Ramos (cell line): ENCODE results near the gene FLT1.

Source experiments
- in situ Hi-C: fragments of 300-500 bp; cut with MboI; formaldehyde crosslinking; loops from one replicate; pipeline ENCODE4 v1.14.3; 2022; ENCODE audit warnings: low sequenced_read_pairs; ENCODE audit not compliant: unreplicated experiment

FLT1 gene

DNA sequence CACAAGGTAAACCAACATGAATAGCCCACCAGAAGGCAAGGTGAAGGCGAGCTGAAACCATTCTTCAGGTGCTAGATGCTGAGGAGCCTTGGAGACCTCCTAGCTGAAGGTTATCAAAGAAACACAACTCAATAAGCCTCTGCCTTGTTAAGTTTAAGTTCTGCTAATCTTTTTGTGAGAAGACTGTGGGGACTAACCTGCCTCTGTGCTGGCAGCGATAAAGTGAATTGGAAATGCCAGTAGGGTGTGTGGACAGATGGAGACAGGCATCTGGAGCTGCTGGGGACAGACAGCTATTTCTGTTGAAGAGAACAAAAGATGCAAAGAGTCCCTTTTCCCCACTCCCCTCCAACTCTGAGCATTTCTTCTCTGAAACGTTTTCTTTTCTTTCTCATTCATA lies 33.5 kb upstream of the FLT1 start:
- in situ Hi-C loops: no loop called here

GRCh38 chr13:28527629-28528028 lies 32.7 kb upstream of the FLT1 start:
- in situ Hi-C loops: no loop called here

DNA sequence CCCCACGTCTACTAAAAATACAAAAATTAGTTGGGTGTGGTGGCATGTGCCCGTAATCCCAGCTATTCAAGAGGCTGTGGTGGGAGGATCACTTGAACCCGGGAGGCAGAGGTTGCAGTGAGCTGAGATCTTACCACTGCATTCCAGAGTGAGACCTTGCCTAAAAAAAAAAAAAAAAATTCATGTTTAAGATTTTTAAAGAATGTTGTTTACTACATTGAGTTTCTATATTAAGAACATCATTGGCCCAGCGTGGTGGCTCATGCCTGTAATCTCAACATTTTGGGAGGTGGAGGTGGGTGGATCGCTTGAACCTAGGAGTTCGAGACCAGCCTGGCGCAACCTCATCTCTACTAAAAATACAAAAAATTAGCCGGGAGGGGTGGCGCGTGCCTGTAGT lies 31.9 kb upstream of the FLT1 start:
- in situ Hi-C loops: no loop called here

- in situ Hi-C loops: no loop called here
Measured at GRCh38 chr13:28522871-28523270, 27.9 kb upstream of the FLT1 start.

DNA sequence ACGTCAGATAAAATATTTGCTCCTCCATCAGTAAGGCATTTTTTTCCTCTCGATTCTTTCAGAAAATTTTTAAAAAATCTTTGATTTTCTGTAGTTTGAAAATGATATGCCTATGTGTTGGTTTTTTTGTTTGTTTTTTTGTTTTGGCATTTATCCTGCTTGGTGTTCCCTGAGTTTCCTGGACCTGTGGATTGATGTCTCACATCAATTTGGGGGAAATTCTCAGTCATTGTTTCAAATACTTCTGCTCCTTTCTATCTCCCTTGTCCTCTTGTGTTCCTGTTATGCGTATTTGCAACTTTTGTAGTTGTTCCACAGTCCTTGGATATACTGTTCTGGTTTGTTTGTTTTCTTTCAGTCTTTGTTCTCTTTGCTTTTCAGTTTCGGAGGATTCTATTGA lies 18.8 kb upstream of the FLT1 start:
- in situ Hi-C loops: no loop called here

DNA sequence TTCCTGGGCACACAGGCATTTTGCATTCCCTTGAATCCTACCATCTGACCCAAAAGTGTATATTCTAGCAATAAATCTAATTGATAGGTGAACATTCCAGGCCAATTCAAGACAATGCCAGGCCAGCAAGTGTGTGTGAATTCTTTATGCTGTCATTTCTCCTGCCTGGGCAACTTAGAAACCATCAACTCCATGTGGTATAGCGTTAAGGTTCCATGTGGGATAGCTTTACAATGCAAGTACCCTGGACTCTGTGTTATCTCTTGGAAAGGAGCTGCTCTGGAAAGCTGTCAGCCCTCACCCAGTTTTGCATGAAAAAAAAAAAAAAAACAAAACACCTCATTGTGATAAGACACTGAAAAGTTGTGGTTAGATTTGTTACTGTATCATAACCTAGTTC lies 15.6 kb upstream of the FLT1 start:
- in situ Hi-C loops: no loop called here

- in situ Hi-C loops: no loop called here
Measured at GRCh38 chr13:28510066-28510465, 15.1 kb upstream of the FLT1 start.

DNA sequence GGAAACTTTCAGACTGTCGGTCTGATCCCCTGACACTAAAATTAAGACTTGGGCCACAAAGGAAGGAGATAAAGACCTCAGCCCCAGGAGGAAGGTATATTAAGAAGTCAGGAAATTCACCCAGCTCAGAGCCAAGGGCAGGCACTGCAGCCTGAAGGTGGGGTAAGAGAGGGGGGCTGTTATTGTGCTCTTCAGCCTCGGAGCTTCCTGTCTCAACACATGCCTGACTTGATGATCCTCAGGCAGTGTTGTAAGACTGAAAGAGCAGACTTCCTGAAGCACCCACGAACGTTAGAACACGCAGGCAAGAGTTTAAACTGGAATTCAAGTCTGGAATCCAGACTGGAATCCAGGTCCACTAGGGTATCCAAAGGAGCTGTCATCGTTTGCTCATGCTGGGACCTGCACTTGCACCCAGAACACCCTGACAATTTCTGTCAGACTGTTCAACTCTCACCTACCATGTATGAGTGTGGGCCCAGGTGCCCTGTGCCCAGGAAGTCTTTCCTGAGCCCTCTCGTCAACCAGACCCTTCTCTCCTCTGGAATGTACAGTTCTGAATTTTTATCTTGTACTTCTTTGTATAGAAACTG lies 10.7 kb upstream of the FLT1 start:
- in situ Hi-C loops: no loop called here

DNA sequence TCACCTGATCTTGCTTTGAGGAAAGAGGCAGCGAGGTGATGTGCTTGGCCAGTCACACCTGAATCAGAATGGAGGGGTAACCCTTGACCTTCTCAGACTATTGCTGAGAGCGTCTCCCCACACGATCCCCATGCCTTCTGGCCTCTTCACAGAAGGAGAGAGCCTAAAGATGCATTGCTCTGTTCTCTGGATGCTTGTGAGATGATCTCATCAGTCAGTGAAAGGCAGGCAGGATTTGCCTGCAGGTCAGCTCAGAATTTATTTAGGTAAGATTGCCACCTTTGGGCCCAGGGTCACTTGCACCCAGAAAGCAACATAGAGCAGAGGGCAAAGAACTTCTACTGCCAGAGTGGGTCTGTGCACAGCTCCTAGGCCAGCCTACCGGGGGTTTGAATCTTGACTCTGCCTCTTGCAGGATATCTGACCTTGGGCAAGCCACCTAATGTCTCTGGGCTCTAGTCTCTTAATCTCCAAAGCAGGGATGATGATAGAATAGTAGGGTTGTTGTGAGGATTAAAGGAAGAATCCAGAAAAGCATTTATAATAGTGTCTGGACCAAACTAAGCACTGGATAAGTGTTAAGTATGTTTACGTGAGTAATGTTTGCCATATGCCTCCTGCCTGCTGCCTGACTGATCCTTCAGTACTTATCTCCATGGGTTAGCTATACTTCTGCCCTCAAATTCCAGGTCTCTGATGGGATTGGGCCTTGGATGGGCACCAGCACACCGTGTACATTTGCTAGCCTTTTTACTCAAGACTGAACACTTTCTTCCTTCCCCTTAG lies 8.4 kb upstream of the FLT1 start:
- in situ Hi-C loops: no loop called here

DNA sequence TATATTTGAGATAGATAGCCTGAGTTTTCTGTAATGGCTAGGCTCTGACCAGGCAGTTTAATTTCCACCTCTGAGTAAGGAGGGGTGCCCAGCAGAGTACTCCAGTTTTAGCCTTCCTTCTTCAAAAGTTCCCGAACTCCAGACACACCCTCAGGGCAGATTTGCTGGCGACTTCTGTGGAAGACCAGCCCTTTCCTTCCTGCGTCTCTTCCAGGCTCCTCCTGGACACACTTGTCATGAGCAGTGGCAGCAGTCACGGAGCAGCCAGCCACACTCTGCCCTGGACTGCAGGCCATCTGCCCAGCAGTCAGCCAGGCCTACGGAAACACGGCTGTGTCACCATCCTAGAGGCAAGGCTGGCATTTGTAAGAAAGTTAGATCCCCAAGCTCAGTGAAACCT lies 6.6 kb upstream of the FLT1 start:
- in situ Hi-C loops: no loop called here

- in situ Hi-C loops: no loop called here
Measured at GRCh38 chr13:28499609-28500008, 4.7 kb upstream of the FLT1 start.

DNA sequence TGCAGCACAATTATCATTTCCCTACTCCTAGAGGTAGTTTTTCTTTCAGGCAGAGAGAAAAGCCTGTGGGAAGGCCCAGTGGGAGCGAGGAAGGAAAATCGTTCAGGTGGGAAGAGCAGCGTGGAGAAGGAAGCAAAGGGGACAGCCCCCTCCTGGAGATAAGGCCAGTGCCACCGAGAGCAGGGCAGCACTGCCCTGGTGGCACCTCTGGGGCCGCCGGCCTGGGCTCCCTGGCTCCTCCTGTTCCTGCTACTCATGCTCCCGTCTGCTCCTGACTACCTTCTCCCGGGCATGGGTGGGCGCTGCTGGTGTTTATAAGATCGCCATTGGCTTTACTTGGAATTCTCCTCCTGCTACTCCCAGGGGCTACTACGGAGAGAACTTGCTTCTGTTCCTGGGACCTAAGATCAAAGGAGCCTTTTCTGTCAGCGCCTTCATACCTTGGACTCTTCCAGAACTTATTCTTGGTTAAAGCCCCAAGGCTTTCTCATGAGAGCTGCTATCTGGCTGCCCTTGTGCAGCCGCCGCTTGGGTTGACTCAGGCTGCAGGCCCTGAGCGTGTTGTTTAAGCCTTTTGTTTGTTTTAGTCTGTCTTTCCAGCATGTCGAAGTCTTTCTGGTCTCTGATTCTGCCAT lies 3.7 kb upstream of the FLT1 start:
- in situ Hi-C loops: no loop called here

DNA sequence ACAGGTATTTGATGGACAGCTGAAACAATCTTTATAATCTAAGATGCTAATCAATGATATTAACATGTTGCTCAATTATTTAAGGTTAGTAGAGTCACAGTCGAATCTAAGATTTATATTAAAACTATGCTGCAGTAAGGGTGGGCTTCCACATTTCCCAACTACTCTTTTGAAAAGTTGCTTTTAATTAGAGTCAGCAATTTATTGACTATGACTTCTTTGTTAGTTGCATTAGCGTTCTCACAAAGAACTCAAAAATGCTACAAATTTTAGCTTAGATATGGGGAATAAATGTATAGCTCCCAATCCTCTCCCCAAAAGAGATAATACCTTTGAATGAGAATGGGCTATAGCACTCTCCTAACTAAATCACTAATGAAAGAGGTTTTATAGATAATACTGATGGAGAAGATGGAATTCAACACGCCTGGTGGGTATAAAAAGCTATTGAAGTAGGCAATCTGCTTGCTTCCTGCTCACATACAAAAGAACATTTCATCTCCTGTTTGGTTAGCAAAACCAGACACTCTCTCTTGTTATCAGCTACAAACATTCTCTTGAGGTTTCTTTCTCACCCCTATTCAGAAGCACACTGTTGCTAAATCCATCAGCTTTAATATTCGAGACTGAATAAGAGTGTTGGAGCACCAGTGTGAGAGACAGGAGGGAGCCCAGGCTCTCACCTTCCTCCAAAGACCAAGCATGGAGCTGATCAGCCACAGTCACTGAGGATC lies 2.4 kb upstream of the FLT1 start:
- in situ Hi-C loops: no loop called here

- in situ Hi-C loops: no loop called here
Measured at GRCh38 chr13:28496188-28496564, 1.2 kb upstream of the FLT1 start.

GRCh38 chr13:28495538-28496187 lies 735 bp upstream of the FLT1 start:
- in situ Hi-C loops: no loop called here

DNA sequence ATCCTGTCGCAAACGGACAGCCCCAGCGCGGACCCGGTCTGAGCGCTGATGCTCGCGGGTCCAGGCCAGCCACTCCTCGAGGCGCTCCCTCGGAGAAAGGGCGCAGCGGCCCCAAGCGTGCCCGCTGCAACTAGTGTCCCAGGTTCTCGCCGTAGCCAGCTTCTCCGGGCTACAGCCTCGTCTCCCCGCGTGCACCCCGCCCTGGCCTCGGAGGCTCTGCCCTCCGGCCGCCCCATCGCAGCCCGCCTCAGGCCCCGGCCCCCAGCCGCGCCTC lies 487 bp downstream of the FLT1 start:
- in situ Hi-C loops: no loop called here

DNA sequence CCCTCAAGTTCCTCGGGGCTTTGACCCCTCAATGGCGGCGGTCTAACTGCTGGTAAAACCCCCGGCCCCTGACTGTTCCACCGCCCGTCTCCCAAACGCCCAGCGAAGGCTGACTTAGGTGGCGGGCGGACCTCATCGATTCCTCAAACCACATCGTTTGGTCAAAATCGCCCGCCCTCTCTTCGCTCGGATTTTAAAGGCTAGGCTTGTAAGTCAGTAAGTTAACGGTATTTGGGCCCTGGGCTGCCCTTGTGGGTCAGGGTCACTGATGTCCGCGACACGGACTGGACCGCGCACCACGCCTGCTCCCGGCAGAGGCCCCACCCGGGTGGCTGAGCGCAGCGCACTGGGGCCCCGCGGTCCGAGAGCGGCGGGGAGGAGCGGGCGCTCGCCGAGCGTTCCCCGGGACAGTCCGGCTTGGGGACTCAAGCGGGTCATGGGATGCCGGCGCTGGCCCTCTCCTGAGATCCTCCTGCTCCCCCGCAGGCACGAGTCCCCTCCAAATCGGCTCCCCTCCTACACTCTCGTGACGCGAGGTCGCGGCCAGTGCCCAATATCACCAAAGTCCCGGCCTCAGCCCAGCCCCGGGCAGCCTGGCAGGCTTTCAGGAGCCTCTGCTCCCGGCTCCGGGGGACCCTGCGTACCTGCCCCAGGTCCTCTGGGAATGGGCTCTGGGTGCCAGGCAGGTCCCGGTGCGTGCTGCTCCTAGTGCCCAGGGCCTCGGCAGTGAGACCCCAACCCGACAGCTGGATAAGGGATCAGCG lies 1.0 kb downstream of the FLT1 start:
- in situ Hi-C loops: no loop called here

DNA sequence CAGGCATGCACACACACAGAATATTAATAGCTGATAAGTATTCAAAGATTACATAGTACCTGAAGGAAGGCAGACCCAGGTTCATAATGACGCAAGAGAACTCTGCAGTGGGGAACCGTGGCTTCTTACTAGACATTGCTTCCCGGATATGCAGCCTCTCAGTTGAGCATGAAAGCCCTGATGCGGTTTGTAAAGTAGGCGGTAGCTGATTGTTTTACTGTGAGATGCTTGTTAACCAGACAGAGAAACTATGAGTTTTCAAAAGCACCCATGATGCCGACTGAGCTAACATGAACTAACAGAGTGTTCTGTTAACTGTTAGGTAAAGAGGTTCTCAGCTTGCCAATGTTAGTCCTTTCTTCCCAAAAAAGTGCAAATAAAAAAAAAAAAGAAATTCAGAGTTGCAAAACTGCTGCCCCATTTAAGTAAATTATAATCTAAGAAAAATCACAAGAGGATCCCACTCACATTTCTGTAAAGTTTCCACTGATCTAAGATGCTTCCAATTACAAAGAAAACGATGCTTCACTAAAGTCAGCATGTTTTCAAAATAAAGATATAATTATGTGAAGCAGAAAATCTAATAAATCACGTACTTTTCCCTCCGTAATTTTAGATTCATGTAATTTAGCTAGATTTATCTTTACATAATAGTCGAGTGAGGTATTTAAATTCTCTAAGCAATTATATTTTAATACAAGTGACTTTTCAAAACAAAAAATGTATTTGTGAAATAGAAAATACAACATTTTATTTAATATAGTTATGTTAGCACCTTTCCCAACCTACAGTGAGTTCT lies 2.2 kb downstream of the FLT1 start:
- in situ Hi-C loops: no loop called here

GRCh38 chr13:28490061-28490460 lies 4.9 kb downstream of the FLT1 start:
- in situ Hi-C loops: no loop called here
